ENCODE data around the gene SKI.

Gene SKI

GRCh38 chr1:2334883-2335534 lies 106.9 kb downstream of the SKI start:
- Histone ChIP-seq H3K36me3 (ENCODE audit: control insufficient read depth, low read length) (no peaks in the 10 kb centered on the region), H3K79me2 (ENCODE audit: control insufficient read depth, low read length) (no peaks in the 10 kb centered on the region), H3K9me3 (ENCODE audit: control insufficient read depth, insufficient read depth, low read length) (no peaks in the 10 kb centered on the region), H3K27me3 (ENCODE audit: control insufficient read depth, low read length) (no peaks in the 10 kb centered on the region), H3K27ac (ENCODE audit: low read depth, low read length) (no peak overlapping the region), H4K20me1 (ENCODE audit: control insufficient read depth, insufficient read depth, low read depth, low read length) (no peaks in the 10 kb centered on the region), H3F3A (ENCODE audit: control insufficient read depth, insufficient read depth) (no peaks in the 10 kb centered on the region), H3K4me2 (ENCODE audit: low read length) (no peak overlapping the region), H3K4me1 (ENCODE audit: control insufficient read depth, low read length) (no peaks in the 10 kb centered on the region), H3K4me3 (ENCODE audit: low read length) (no peak overlapping the region), H3K9me2 (replicated peaks; ENCODE audit: control insufficient read depth, low read length) (no peaks in the 10 kb centered on the region)
- TF ChIP-seq CTCF (IDR thresholded peaks at IDR 0.05; ENCODE audit: low read depth, low read length, poor library complexity, severe bottlenecking), result no peak
- no peak for TF ChIP-seq EZH2phosphoT487 (IDR thresholded peaks at IDR 0.05; ENCODE audit: borderline replicate concordance, low read length)

GRCh38 chr1:2335721-2336455 lies 107.8 kb downstream of the SKI start:
- H3K4me2 ChIP-seq (ENCODE audit: low read length), result no peak overlapping the region
- no peaks in the 10 kb centered on the region for H3K79me2 ChIP-seq (ENCODE audit: control insufficient read depth, low read length)
- TF ChIP-seq CTCF (IDR thresholded peaks at IDR 0.05; ENCODE audit: low read depth, low read length, poor library complexity, severe bottlenecking) (no peak), EZH2phosphoT487 (IDR thresholded peaks at IDR 0.05; ENCODE audit: borderline replicate concordance, low read length) (no peak)
- no peaks in the 10 kb centered on the region for H3K9me3 ChIP-seq (ENCODE audit: control insufficient read depth, insufficient read depth, low read length)
- H3K27ac ChIP-seq (ENCODE audit: low read depth, low read length), result no peak overlapping the region
- no peaks in the 10 kb centered on the region for H3K4me1 ChIP-seq (ENCODE audit: control insufficient read depth, low read length)
- H3F3A ChIP-seq (ENCODE audit: control insufficient read depth, insufficient read depth), result no peaks in the 10 kb centered on the region
- no peaks in the 10 kb centered on the region for H3K27me3 ChIP-seq (ENCODE audit: control insufficient read depth, low read length)
- H4K20me1 ChIP-seq (ENCODE audit: control insufficient read depth, insufficient read depth, low read depth, low read length), result no peaks in the 10 kb centered on the region
- no peaks in the 10 kb centered on the region for H3K9me2 ChIP-seq (replicated peaks; ENCODE audit: control insufficient read depth, low read length)
- no peak overlapping the region for H3K4me3 ChIP-seq (ENCODE audit: low read length)
- H3K36me3 ChIP-seq (ENCODE audit: control insufficient read depth, low read length), result no peaks in the 10 kb centered on the region

GRCh38 chr1:2336499-2336898 lies 108.4 kb downstream of the SKI start:
- no peak overlapping the region for H3K27ac ChIP-seq (ENCODE audit: low read depth, low read length)
- no peak overlapping the region for H3K4me3 ChIP-seq (ENCODE audit: low read length)
- H3K9me3 ChIP-seq (ENCODE audit: control insufficient read depth, insufficient read depth, low read length), result no peaks in the 10 kb centered on the region
- H3K27me3 ChIP-seq (ENCODE audit: control insufficient read depth, low read length), result no peaks in the 10 kb centered on the region
- no peak overlapping the region for H3K4me2 ChIP-seq (ENCODE audit: low read length)
- no peaks in the 10 kb centered on the region for H3K79me2 ChIP-seq (ENCODE audit: control insufficient read depth, low read length)
- no peaks in the 10 kb centered on the region for H4K20me1 ChIP-seq (ENCODE audit: control insufficient read depth, insufficient read depth, low read depth, low read length)
- H3K9me2 ChIP-seq (replicated peaks; ENCODE audit: control insufficient read depth, low read length), result no peaks in the 10 kb centered on the region
- no peaks in the 10 kb centered on the region for H3K4me1 ChIP-seq (ENCODE audit: control insufficient read depth, low read length)
- TF ChIP-seq CTCF (IDR thresholded peaks at IDR 0.05; ENCODE audit: low read depth, low read length, poor library complexity, severe bottlenecking) (no peak), EZH2phosphoT487 (IDR thresholded peaks at IDR 0.05; ENCODE audit: borderline replicate concordance, low read length) (no peak)
- H3F3A ChIP-seq (ENCODE audit: control insufficient read depth, insufficient read depth), result no peaks in the 10 kb centered on the region
- H3K36me3 ChIP-seq (ENCODE audit: control insufficient read depth, low read length), result no peaks in the 10 kb centered on the region
